NCI-H1105 (cell line): ENCODE results near the gene CAVIN3.

Source experiments
- DNase-seq: peaks from one replicate; lab custom pipeline; 2025; lab: John Stamatoyannopoulos, UW

The CAVIN3 gene

GRCh38 chr11:6269994-6270393 lies 50.3 kb downstream of the CAVIN3 start:
- no peak for DNase-seq
